Liver (tissue), 9 donors: ENCODE measurements around the gene RNASE13. TPM values are rescaled to one million over a fixed set of nuclear protein-coding genes. Genes with fewer than 3 reads are reported as not detected.

Experiments
- DNase-seq: peaks from one replicate; pipeline ENCODE4 v3.0.0-alpha.2; 2017; ENCODE audit warnings: low spot score
- H3K27ac ChIP-seq, 2 donors: one replicate each; pipeline ENCODE4 v1.7.0; 2013; ENCODE audit warnings: inconsistent platforms in 2 of 2, low read length in 2 of 2, control low read depth in 1 of 2, low read depth in 1 of 2, mild to moderate bottlenecking in 1 of 2
- H3K27me3 ChIP-seq, 4 donors: one replicate each; pipeline versions ENCODE4 v1.6.1 to v1.7.0; 2013; ENCODE audit warnings: low read length in 3 of 4, inconsistent platforms in 1 of 4, mild to moderate bottlenecking in 1 of 4, moderate library complexity in 1 of 4; ENCODE audit not compliant: control insufficient read depth in 4 of 4, insufficient read depth in 4 of 4
- H3K36me3 ChIP-seq, 4 donors: one replicate each; pipeline versions ENCODE4 v1.6.1 to v1.7.0; 2013; ENCODE audit warnings: low read length in 3 of 4, mild to moderate bottlenecking in 3 of 4, low read depth in 1 of 4, moderate library complexity in 1 of 4; ENCODE audit not compliant: control insufficient read depth in 4 of 4, insufficient read depth in 3 of 4
- H3K4me1 ChIP-seq, 4 donors: one replicate each; pipeline versions ENCODE4 v1.6.1 to v1.7.0; 2013; ENCODE audit warnings: low read length in 3 of 4, mild to moderate bottlenecking in 3 of 4, moderate library complexity in 1 of 4; ENCODE audit not compliant: control insufficient read depth in 4 of 4, insufficient read depth in 4 of 4
- H3K4me3 ChIP-seq, 3 donors: one replicate each; pipeline versions ENCODE4 v1.6.1 to v1.7.0; 2013; ENCODE audit warnings: low read length in 3 of 3, control low read depth in 1 of 3, low read depth in 1 of 3, mild to moderate bottlenecking in 1 of 3
- H3K9ac ChIP-seq, 2 donors: one replicate each; pipeline ENCODE4 v1.7.0; 2013; ENCODE audit warnings: low read length in 2 of 2, mild to moderate bottlenecking in 2 of 2, moderate library complexity in 2 of 2, control low read depth in 1 of 2, low read depth in 1 of 2
- H3K9me3 ChIP-seq, 4 donors: one replicate each; pipeline versions ENCODE4 v1.6.1 to v1.7.0; 2013; ENCODE audit warnings: low read length in 3 of 4; ENCODE audit not compliant: control insufficient read depth in 4 of 4
- ATF3 ChIP-seq: IDR thresholded peaks from 2 replicates; pipeline ENCODE4 v1.6.1; 2016; ENCODE audit warnings: antibody characterized with exemption
- EGR1 ChIP-seq, 2 donors: IDR thresholded peaks; 2 replicates each; pipeline ENCODE4 v1.6.1; 2016 to 2018; ENCODE audit warnings: antibody characterized with exemption in 2 of 2, low read depth in 2 of 2
- FOXA1 ChIP-seq: IDR thresholded peaks from 2 replicates; pipeline ENCODE4 v1.6.1; 2016; ENCODE audit warnings: antibody characterized with exemption
- FOXA2 ChIP-seq: IDR thresholded peaks from 2 replicates; pipeline ENCODE4 v1.6.1; 2016; ENCODE audit warnings: antibody characterized with exemption
- GABPA ChIP-seq, 2 donors: IDR thresholded peaks in 1 of 2; conservative IDR thresholded peaks in 1 of 2; 2 replicates each; pipeline ENCODE4 v1.6.1; 2016; ENCODE audit warnings: antibody characterized with exemption in 2 of 2, mild to moderate bottlenecking in 1 of 2, moderate library complexity in 1 of 2
- HNF4A ChIP-seq, 2 donors: conservative IDR thresholded peaks; 2 replicates each; pipeline ENCODE4 v1.6.1; 2016; ENCODE audit warnings: antibody characterized with exemption in 2 of 2, mild to moderate bottlenecking in 2 of 2
- HNF4G ChIP-seq: IDR thresholded peaks from 2 replicates; pipeline ENCODE4 v1.6.1; 2016; ENCODE audit warnings: antibody characterized with exemption
- JUND ChIP-seq, 2 donors: IDR thresholded peaks; 2 replicates each; pipeline ENCODE4 v1.6.1; 2016; ENCODE audit warnings: antibody characterized with exemption in 2 of 2
- NR2F2 ChIP-seq: IDR thresholded peaks from 2 replicates; pipeline ENCODE4 v1.6.1; 2016; ENCODE audit warnings: antibody characterized with exemption
- RAD21 ChIP-seq, 2 donors: IDR thresholded peaks; 2 replicates each; pipeline ENCODE4 v1.6.1; 2016; ENCODE audit warnings: antibody characterized with exemption in 2 of 2, mild to moderate bottlenecking in 2 of 2
- REST ChIP-seq: IDR thresholded peaks from 2 replicates; pipeline ENCODE4 v1.6.1; 2016; ENCODE audit warnings: antibody characterized with exemption, mild to moderate bottlenecking
- RXRA ChIP-seq, 2 donors: IDR thresholded peaks; 2 replicates each; pipeline ENCODE4 v1.6.1; 2017 to 2018; ENCODE audit warnings: antibody characterized with exemption in 2 of 2, mild to moderate bottlenecking in 1 of 2
- SP1 ChIP-seq: IDR thresholded peaks from 2 replicates; pipeline ENCODE4 v1.6.1; 2018; ENCODE audit warnings: antibody characterized with exemption, mild to moderate bottlenecking
- TAF1 ChIP-seq: conservative IDR thresholded peaks from 2 replicates; pipeline ENCODE4 v1.6.1; 2016; ENCODE audit warnings: antibody characterized with exemption, mild to moderate bottlenecking
- YY1 ChIP-seq: IDR thresholded peaks from 2 replicates; pipeline ENCODE4 v1.6.1; 2016; ENCODE audit warnings: antibody characterized with exemption, mild to moderate bottlenecking
- WGBS: extraction: QIAGEN DNeasy Blood & Tissue Kit; methylation state at CpG from one replicate; pipeline ENCODE4 v1.1.7; 2013; 5-methylcytosine and 5-hydroxymethylcytosine counted together
- polyA plus RNA-seq, 2 donors: library from polyadenylated mRNA; stranded (reverse) in 1 of 2; unstranded in 1 of 2; fragments of 200-250 nt in 1 of 2; fragments of >200 nt in 1 of 2; fragmentation: Nextera tagmentation in 1 of 2; extraction: Ambion mirVana in 1 of 2; gene quantifications; one replicate each; pipeline versions ENCODE4 v1.2.1 to v1.2.3, GENCODE V29; 2013 to 2015
- total RNA-seq, 2 donors: library from RNA; depleted of rRNA; stranded (reverse); fragments of >200 nt; gene quantifications; one replicate each; pipeline ENCODE4 v1.2.3, GENCODE V29; 2014
- TF ChIP-seq, protein P1 (sequence below): IDR thresholded peaks from 2 replicates; pipeline ENCODE4 v1.6.1; 2016; ENCODE audit warnings: antibody characterized with exemption
- TF ChIP-seq, protein P2 (sequence below): IDR thresholded peaks from 2 replicates; pipeline ENCODE4 v1.6.1; 2016; ENCODE audit warnings: antibody characterized with exemption
- TF ChIP-seq, protein P3 (sequence below): fragments of 150-350 bp; IDR thresholded peaks from 2 replicates; pipeline ENCODE4 v1.5.1; 2017; ENCODE audit warnings: improper control_type of control experiment, low read depth, low read length; ENCODE audit not compliant: missing input control
- donor health status: healthy.
- donor health status: healthy.
- donor health status: healthy.
- donor health status: healthy.
- donor health status: healthy.

Gene RNASE13
- total and polyA plus RNA-seq, 4 donors, result 0.05 to 0.08 TPM; not detected in 2

DNA sequence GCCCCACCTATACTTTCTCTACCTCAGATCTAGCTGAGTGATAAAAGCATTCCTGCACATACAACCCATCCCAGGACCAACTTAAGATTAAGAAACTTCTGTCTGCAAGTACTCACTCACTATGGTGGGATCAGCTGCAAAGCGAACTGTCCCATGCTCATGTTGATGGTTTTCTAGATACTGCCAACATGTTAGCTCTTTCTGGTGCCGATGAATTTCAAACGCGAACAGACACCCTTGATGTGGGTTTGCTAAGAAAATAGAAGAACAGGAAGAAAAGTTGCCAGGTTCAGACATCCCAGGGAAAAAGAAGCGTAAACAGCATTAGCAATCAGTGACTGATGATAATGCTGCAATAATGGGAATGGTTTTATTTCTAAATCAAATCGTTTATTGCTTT lies 37.0 kb downstream of the RNASE13 start:
- Histone ChIP-seq H3K4me1 (no peaks in the 10 kb centered on the region), H3K4me3 (no peak overlapping the region), H3K9me3 (no peaks in the 10 kb centered on the region), H3K36me3 (peaks cover 14 to 49% (median 42%) of the 10 kb centered on the region in 4 donors), H3K9ac (no peak overlapping the region), H3K27ac (no peak overlapping the region), H3K27me3 (no peaks in the 10 kb centered on the region)
- no peak for DNase-seq
- TF ChIP-seq ATF3 (no peak), TAF1 (no peak), GABPA (IDR thresholded peaks at IDR 0.05 in 1 of 2, conservative IDR thresholded peaks at IDR 0.05 in 1 of 2) (no peak), HNF4A (conservative IDR thresholded peaks at IDR 0.05) (no peak), YY1 (no peak), FOXA2 (no peak), RXRA (IDR thresholded peaks at IDR 0.05) (no peak), RAD21 (IDR thresholded peaks at IDR 0.05) (no peak), FOXA1 (no peak), NR2F2 (no peak), HNF4G (no peak), EGR1 (IDR thresholded peaks at IDR 0.05; ENCODE audit: low read depth in 2 of 2) (no peak), SP1 (no peak), JUND (IDR thresholded peaks at IDR 0.05) (no peak)
- TF ChIP-seq, protein P1, sequence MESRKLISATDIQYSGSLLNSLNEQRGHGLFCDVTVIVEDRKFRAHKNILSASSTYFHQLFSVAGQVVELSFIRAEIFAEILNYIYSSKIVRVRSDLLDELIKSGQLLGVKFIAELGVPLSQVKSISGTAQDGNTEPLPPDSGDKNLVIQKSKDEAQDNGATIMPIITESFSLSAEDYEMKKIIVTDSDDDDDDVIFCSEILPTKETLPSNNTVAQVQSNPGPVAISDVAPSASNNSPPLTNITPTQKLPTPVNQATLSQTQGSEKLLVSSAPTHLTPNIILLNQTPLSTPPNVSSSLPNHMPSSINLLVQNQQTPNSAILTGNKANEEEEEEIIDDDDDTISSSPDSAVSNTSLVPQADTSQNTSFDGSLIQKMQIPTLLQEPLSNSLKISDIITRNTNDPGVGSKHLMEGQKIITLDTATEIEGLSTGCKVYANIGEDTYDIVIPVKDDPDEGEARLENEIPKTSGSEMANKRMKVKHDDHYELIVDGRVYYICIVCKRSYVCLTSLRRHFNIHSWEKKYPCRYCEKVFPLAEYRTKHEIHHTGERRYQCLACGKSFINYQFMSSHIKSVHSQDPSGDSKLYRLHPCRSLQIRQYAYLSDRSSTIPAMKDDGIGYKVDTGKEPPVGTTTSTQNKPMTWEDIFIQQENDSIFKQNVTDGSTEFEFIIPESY, result no peak
- TF ChIP-seq, protein P2, sequence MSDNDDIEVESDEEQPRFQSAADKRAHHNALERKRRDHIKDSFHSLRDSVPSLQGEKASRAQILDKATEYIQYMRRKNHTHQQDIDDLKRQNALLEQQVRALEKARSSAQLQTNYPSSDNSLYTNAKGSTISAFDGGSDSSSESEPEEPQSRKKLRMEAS, result no peak
- TF ChIP-seq, protein P3, sequence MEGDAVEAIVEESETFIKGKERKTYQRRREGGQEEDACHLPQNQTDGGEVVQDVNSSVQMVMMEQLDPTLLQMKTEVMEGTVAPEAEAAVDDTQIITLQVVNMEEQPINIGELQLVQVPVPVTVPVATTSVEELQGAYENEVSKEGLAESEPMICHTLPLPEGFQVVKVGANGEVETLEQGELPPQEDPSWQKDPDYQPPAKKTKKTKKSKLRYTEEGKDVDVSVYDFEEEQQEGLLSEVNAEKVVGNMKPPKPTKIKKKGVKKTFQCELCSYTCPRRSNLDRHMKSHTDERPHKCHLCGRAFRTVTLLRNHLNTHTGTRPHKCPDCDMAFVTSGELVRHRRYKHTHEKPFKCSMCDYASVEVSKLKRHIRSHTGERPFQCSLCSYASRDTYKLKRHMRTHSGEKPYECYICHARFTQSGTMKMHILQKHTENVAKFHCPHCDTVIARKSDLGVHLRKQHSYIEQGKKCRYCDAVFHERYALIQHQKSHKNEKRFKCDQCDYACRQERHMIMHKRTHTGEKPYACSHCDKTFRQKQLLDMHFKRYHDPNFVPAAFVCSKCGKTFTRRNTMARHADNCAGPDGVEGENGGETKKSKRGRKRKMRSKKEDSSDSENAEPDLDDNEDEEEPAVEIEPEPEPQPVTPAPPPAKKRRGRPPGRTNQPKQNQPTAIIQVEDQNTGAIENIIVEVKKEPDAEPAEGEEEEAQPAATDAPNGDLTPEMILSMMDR, result no peak
- WGBS, result 75% methylated on average over 6 of the region's 6 CpGs

DNA sequence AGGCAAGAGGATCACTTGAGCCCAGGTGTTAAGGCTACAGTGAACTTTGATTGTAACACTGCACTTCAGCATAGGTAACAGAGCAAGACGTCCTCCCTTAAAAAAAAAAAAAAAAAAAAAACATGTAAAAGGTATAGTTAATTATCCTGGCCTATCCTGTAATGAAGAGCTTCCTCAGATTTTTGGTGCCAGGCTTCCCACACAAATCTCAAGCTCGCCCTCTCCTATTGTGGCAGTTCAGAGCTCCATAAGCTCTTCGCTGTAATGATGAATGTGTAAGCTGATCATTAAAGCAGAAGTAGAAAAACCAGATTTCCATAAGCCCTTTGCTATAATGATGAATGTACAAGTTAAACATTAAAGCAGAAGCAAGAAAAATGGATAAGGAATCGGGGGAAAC lies 37.5 kb downstream of the RNASE13 start:
- H3K36me3 ChIP-seq, result peaks cover 14 to 53% (median 46%) of the 10 kb centered on the region in 4 donors
- no peak for TF ChIP-seq FOXA1
- TF ChIP-seq JUND (IDR thresholded peaks at IDR 0.05), result no peak
- TF ChIP-seq REST, result no peak
- TF ChIP-seq, protein P3, result no peak
- TF ChIP-seq FOXA2, result no peak
- TF ChIP-seq TAF1, result no peak
- no peak for TF ChIP-seq HNF4A (conservative IDR thresholded peaks at IDR 0.05)
- TF ChIP-seq NR2F2, result no peak
- TF ChIP-seq, protein P1, result no peak
- TF ChIP-seq GABPA (IDR thresholded peaks at IDR 0.05 in 1 of 2, conservative IDR thresholded peaks at IDR 0.05 in 1 of 2), result no peak
- TF ChIP-seq EGR1 (IDR thresholded peaks at IDR 0.05; ENCODE audit: low read depth in 2 of 2), result no peak
- no peak for TF ChIP-seq ATF3
- TF ChIP-seq SP1, result no peak
- no peak for TF ChIP-seq YY1
- no peak for TF ChIP-seq RAD21 (IDR thresholded peaks at IDR 0.05)
- no peak for TF ChIP-seq RXRA (IDR thresholded peaks at IDR 0.05)
- TF ChIP-seq HNF4G, result no peak

More for the DNA sequence above, 37.5 kb downstream of the RNASE13 start:
- H3K27me3 ChIP-seq, result no peaks in the 10 kb centered on the region
- DNase-seq, result no peak
- no peaks in the 10 kb centered on the region for H3K4me1 ChIP-seq
- H3K27ac ChIP-seq, result no peak overlapping the region
- no peak overlapping the region for H3K4me3 ChIP-seq
- H3K9ac ChIP-seq, result no peak overlapping the region
- H3K9me3 ChIP-seq, result no peaks in the 10 kb centered on the region
- WGBS, result 57% methylated on average over 4 of the region's 4 CpGs
